HG02970 (cell line): ENCODE data around the gene CYP4F12.

ENCODE experiments used
- ATAC-seq: cut with Tn5 transposase; IDR thresholded peaks from one replicate; pipeline ENCODE4 v1.9.1; 2021; ENCODE audit warnings: mild to moderate bottlenecking, moderate library complexity, moderate number of reproducible peaks; ENCODE audit not compliant: unreplicated experiment, low FRiP score

CYP4F12 gene

GRCh38 chr19:15701757-15702533 lies 29.1 kb downstream of the CYP4F12 start:
- ATAC-seq: no peak

GRCh38 chr19:15702534-15702930 lies 29.6 kb downstream of the CYP4F12 start:
- ATAC-seq: no peak

GRCh38 chr19:15714638-15715037 lies 41.8 kb downstream of the CYP4F12 start:
- ATAC-seq: no peak

GRCh38 chr19:15715642-15716041 lies 42.8 kb downstream of the CYP4F12 start:
- no peak for ATAC-seq

- ATAC-seq: no peak
Measured at GRCh38 chr19:15717809-15718208, 44.9 kb downstream of the CYP4F12 start.

- no peak for ATAC-seq
Measured at GRCh38 chr19:15721268-15721667, 48.4 kb downstream of the CYP4F12 start.

- no peak for ATAC-seq
Measured at GRCh38 chr19:15722956-15723355, 50.1 kb downstream of the CYP4F12 start.

GRCh38 chr19:15727724-15728123 lies 54.8 kb downstream of the CYP4F12 start, which contains the start of gene OR10H2:
Gene OR10H2 (plus strand): TSS chr19:15728024. CDS start chr19:15728044, 20 bp downstream.
- ATAC-seq: no peak

GRCh38 chr19:15730538-15730937 lies 57.7 kb downstream of the CYP4F12 start:
- no peak for ATAC-seq

GRCh38 chr19:15732388-15732787 lies 59.5 kb downstream of the CYP4F12 start:
- ATAC-seq: no peak

GRCh38 chr19:15733895-15734294 lies 61.0 kb downstream of the CYP4F12 start:
- ATAC-seq: no peak

GRCh38 chr19:15737722-15738121 lies 64.8 kb downstream of the CYP4F12 start, which contains the start of gene OR10H3:
Gene OR10H3 (plus strand): TSS chr19:15737985. CDS start chr19:15741393, 3,408 bp downstream.
- no peak for ATAC-seq

- ATAC-seq: no peak
Measured at GRCh38 chr19:15740785-15741184, 67.9 kb downstream of the CYP4F12 start.
